Upper lobe of left lung (tissue), 4 donors: ENCODE measurements around the gene KLF15.

Experiments used
- CTCF ChIP-seq, 6 experiments: fragments of 450-650 bp in 4 of 6; fragments of 200-600 bp in 2 of 6; sonication (generic) in 2 of 6; IDR thresholded peaks; one replicate each; pipeline ENCODE4 v1.5.1; 2016 to 2019; ENCODE audit warnings: antibody characterized with exemption in 6 of 6
- EP300 ChIP-seq, 4 donors: sonication (generic); formaldehyde crosslinking; IDR thresholded peaks; one replicate each; pipeline ENCODE4 v1.5.1; 2017; ENCODE audit warnings: antibody characterized with exemption in 4 of 4, control low read depth in 2 of 4
- POLR2A ChIP-seq, 4 donors: fragments of 450-650 bp; IDR thresholded peaks; one replicate each; pipeline ENCODE4 v1.5.1; 2016 to 2017; ENCODE audit warnings: antibody characterized with exemption in 4 of 4, mild to moderate bottlenecking in 2 of 4
- POLR2AphosphoS5 ChIP-seq, 2 donors: sonication (generic); formaldehyde crosslinking; IDR thresholded peaks; one replicate each; pipeline ENCODE4 v1.5.1; 2017; ENCODE audit warnings: antibody characterized with exemption in 2 of 2

GRCh38 chr3:126395846-126396513 is 38.8 kb upstream of the KLF15 start:
- TF ChIP-seq EP300 (IDR thresholded peaks at IDR 0.05) = no peak
- no peak for TF ChIP-seq CTCF (IDR thresholded peaks at IDR 0.05)
- no peak for TF ChIP-seq POLR2A (IDR thresholded peaks at IDR 0.05)
- no peak for TF ChIP-seq POLR2AphosphoS5 (IDR thresholded peaks at IDR 0.05)
